ENCODE results near the gene PHF21B. TPM values are rescaled to one million over a fixed set of nuclear protein-coding genes. Genes with fewer than 3 reads are reported as not detected.

The PHF21B gene
- total and polyA plus RNA-seq, 3 donors from 2014 or later = 8.5 to 37.9 (median 19.0) TPM

- Histone ChIP-seq H3K36me3 (ENCODE audit: low read depth, missing control alignments) (no peaks in the 10 kb centered on the region), H3K4me3 (no peak overlapping the region), H3K27me3 (no peaks in the 10 kb centered on the region), H3K27ac (no peak overlapping the region), H3K9me3 (no peaks in the 10 kb centered on the region), H3K4me1 (no peaks in the 10 kb centered on the region)
- DNase-seq = no peak
- TF ChIP-seq CTCF (IDR thresholded peaks at IDR 0.05) (no peak), POLR2A (IDR thresholded peaks at IDR 0.05) (no peak)
- 93 to 100% methylated on average over 2 to 8 of the region's 8 CpGs for WGBS, 2 donors
- intact Hi-C loops (cut with DNase I; ENCODE audit: low total_unique reads) = no loop called here
Observed at GRCh38 chr22:44973829-44974228, 36.0 kb downstream of the PHF21B start.

GRCh38 chr22:44972363-44973083 lies 37.3 kb downstream of the PHF21B start:
- WGBS, 2 donors = 84 to 90% methylated on average over 17 to 23 of the region's 23 CpGs
- Histone ChIP-seq H3K27ac (no peak overlapping the region), H3K4me3 (no peak overlapping the region), H3K36me3 (ENCODE audit: low read depth, missing control alignments) (no peaks in the 10 kb centered on the region), H3K27me3 (no peaks in the 10 kb centered on the region), H3K9me3 (no peaks in the 10 kb centered on the region), H3K4me1 (no peaks in the 10 kb centered on the region)
- TF ChIP-seq CTCF (IDR thresholded peaks at IDR 0.05) (no peak), POLR2A (IDR thresholded peaks at IDR 0.05) (no peak)
- intact Hi-C loops (cut with DNase I; ENCODE audit: low total_unique reads) = no loop called here
- no peak for DNase-seq

- no peak for DNase-seq
- Histone ChIP-seq H3K4me3 (no peak overlapping the region), H3K9me3 (no peaks in the 10 kb centered on the region), H3K36me3 (ENCODE audit: low read depth, missing control alignments) (no peaks in the 10 kb centered on the region), H3K27me3 (no peaks in the 10 kb centered on the region), H3K27ac (no peak overlapping the region), H3K4me1 (no peaks in the 10 kb centered on the region)
- intact Hi-C loops (cut with DNase I; ENCODE audit: low total_unique reads) = no loop called here
- 83 to 86% methylated on average over 11 of the region's 11 CpGs for WGBS, 2 donors
- TF ChIP-seq CTCF (IDR thresholded peaks at IDR 0.05) (no peak), POLR2A (IDR thresholded peaks at IDR 0.05) (no peak)
Observed at GRCh38 chr22:44971651-44972362, 38.0 kb downstream of the PHF21B start.

- DNase-seq = no peak
- intact Hi-C loops (cut with DNase I; ENCODE audit: low total_unique reads) = no loop called here
- Histone ChIP-seq H3K36me3 (ENCODE audit: low read depth, missing control alignments) (no peaks in the 10 kb centered on the region), H3K9me3 (no peaks in the 10 kb centered on the region), H3K27me3 (no peaks in the 10 kb centered on the region), H3K4me3 (no peak overlapping the region), H3K4me1 (no peaks in the 10 kb centered on the region), H3K27ac (no peak overlapping the region)
- 89 to 94% methylated on average over 6 of the region's 6 CpGs for WGBS, 2 donors
- no peak for TF ChIP-seq POLR2A (IDR thresholded peaks at IDR 0.05)
- no peak for TF ChIP-seq CTCF (IDR thresholded peaks at IDR 0.05)
Observed at GRCh38 chr22:44970291-44970690, 39.5 kb downstream of the PHF21B start.
